Mesangial cell (primary cell): Measurements from ENCODE around the gene SEPTIN10. TPM values are rescaled to one million over a fixed set of nuclear protein-coding genes. Genes with fewer than 3 reads are reported as not detected.

Experiments
- total RNA-seq: library from RNA; depleted of rRNA; stranded (reverse); fragments of >200 nt; gene quantifications from 2 replicates; pipeline ENCODE4 v1.2.3, GENCODE V29; 2015

Gene SEPTIN10
- total RNA-seq = 34.1 and 44.2 TPM in 2 replicates

GRCh38 chr2:109613922-109614714 lies at the start of gene SEPTIN10, which contains the start of gene SOWAHC:
SEPTIN10 (minus strand) TSS chr2:109613966; CDS start chr2:109613827, 139 bp downstream.
SOWAHC (plus strand) TSS chr2:109614364; CDS start chr2:109614490, 126 bp downstream.

Other genes with a start within 250 kb of the SEPTIN10 start
- 8.9 and 10.4 TPM in 2 replicates for gene SOWAHC, start 398 bp upstream of the SEPTIN10 start, total RNA-seq
- 3.8 and 9.8 TPM in 2 replicates for gene RGPD5, start 180.3 kb upstream of the SEPTIN10 start, total RNA-seq